ENCODE data around the gene ERRFI1.

ERRFI1 gene

GRCh38 chr1:8043621-8044020 is 17.5 kb upstream of the ERRFI1 start:
- no peak for DNase-seq

- DNase-seq, result no peak
These were observed 16.0 kb upstream of the ERRFI1 start for GRCh38 chr1:8042134-8042533.

GRCh38 chr1:8040586-8040985 is 14.5 kb upstream of the ERRFI1 start:
- DNase-seq, result no peak

GRCh38 chr1:8039071-8039470 is 13.0 kb upstream of the ERRFI1 start:
- DNase-seq, result no peak

- DNase-seq, result no peak
These were observed 9.2 kb upstream of the ERRFI1 start for GRCh38 chr1:8035289-8035688.

GRCh38 chr1:8033322-8033721 is 7.2 kb upstream of the ERRFI1 start:
- no peak for DNase-seq

GRCh38 chr1:8032366-8032910 is 6.3 kb upstream of the ERRFI1 start:
- DNase-seq, result no peak

- DNase-seq, result no peak
These were observed 5.2 kb upstream of the ERRFI1 start for GRCh38 chr1:8031176-8031785.

GRCh38 chr1:8028571-8028910 is 2.4 kb upstream of the ERRFI1 start:
- no peak for DNase-seq

GRCh38 chr1:8027748-8028570 is 1.9 kb upstream of the ERRFI1 start:
- DNase-seq, result no peak

GRCh38 chr1:8026976-8027747 is 1.1 kb upstream of the ERRFI1 start:
- no peak for DNase-seq

- no peak for DNase-seq
These were observed 401 bp downstream of the ERRFI1 start for GRCh38 chr1:8025671-8026144.

- no peak for DNase-seq
These were observed 943 bp downstream of the ERRFI1 start for GRCh38 chr1:8025061-8025670.

- DNase-seq, result no peak
These were observed 1.8 kb downstream of the ERRFI1 start for GRCh38 chr1:8024329-8024728.

GRCh38 chr1:8023995-8024313 is 2.2 kb downstream of the ERRFI1 start:
- DNase-seq, result no peak

- no peak for DNase-seq
These were observed 2.7 kb downstream of the ERRFI1 start for GRCh38 chr1:8023287-8023994.

- no peak for DNase-seq
These were observed 3.5 kb downstream of the ERRFI1 start for GRCh38 chr1:8022395-8023286.

- no peak for DNase-seq
These were observed 4.3 kb downstream of the ERRFI1 start for GRCh38 chr1:8021676-8022266.

- DNase-seq, result no peak
These were observed 6.1 kb downstream of the ERRFI1 start for GRCh38 chr1:8020032-8020431.

GRCh38 chr1:8019229-8019620 is 6.9 kb downstream of the ERRFI1 start:
- no peak for DNase-seq
